ENCODE results near the gene CALD1.

DNA sequence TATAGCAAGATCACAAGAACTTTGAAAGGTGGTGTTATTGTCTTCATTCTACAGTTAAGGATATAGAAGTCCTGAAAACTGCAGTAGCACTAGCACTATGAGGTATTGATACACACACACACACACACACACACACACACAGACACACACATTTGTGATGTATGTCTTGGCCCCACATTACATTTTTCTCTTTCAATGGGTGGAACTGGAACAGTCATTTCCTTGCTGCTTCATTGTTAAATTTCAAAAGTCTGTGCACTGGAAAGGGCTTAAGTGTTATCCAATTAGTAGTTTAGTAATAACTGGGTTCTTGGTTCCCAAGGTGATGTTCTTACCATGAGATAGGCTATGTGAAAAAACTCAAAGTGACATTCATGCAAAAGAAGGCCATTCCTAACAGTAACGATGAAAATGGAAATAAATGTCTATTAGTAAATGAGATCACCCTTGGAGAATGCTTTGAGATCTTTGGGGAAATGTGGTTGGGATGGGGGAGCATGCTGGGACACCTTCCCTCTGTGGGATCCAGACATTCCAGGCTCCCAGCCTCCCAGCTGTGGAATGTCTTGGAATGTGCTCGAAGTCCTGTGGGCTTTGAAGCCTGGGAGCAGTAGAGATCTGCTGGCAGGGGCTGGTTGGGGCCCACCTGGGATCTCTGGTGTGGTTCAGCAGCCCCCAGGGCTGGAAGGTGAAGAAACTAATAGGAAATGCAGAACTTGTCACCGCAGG lies 37.4 kb upstream of the CALD1 start:
- TF ChIP-seq POLR2A (IDR thresholded peaks at IDR 0.05) (no peak), CTCF (IDR thresholded peaks at IDR 0.05 in 8 of 11, conservative IDR thresholded peaks at IDR 0.05 in 3 of 11) (no peak)

Data from spleen (tissue), 7 donors.